GM08714 (cell line): ENCODE results near the gene SRSF7.
"Not testable (repeated sequence)": the region's sequence is repeated elsewhere in the genome, so short reads cannot be mapped to it uniquely, and the experiment has no call there.

Experiments used
- H3K4me3 ChIP-seq: fragments of 200-500 bp; sonication (Bioruptor generic); 2 replicates; pipeline ENCODE4 v1.5.1; 2014; ENCODE audit warnings: mild to moderate bottlenecking, low read length, inconsistent platforms
- ZNF274 ChIP-seq: IDR thresholded peaks from 2 replicates; pipeline ENCODE4 v1.6.1; 2012; ENCODE audit warnings: mild to moderate bottlenecking, low read depth, low read length

Gene SRSF7

DNA sequence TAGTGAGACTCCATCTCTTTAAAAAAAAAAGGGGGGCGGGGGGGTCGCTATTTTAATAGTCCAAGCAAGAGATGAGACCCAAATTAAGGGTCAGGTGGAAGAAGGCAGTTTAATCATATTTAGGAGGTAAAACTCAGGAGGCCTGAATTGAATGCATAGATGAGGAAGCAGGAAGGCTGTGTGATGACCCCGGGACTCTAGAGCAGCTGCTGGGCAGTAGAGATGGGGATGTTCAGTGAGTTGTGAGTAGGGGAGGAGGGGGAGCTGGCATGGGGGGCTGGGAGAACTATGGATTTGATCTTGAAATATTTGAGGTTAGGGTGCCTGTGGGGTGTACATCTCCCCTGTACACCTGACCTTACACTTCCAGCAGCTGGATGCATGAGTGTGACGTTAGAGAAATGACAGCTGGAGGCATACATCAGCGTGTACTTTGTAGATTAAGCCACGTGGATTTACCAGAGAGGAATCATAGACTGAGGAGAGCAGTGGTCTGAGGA lies 44.3 kb downstream of the SRSF7 start:
- TF ChIP-seq ZNF274: no peak
- no peak overlapping the region for H3K4me3 ChIP-seq

DNA sequence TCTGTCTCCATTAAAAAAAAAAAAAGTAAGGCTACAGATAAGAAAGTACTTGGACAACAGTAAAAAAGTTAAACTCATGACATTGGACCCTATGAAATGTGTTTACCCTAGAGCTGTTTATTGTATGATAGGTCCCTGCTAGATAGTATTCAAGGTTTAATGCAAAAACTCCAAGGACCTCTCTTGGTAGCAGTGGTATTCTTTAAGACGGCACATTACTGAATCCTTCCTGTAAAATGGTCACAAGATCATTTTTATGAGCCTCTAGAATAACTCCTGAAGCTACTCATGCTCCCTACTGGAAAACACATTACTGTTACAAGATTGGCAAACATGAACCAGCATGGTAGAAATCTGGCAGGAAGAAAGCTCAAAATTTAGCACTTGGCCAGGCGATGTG lies 46.5 kb downstream of the SRSF7 start:
- no peak overlapping the region for H3K4me3 ChIP-seq
- no peak for TF ChIP-seq ZNF274

DNA sequence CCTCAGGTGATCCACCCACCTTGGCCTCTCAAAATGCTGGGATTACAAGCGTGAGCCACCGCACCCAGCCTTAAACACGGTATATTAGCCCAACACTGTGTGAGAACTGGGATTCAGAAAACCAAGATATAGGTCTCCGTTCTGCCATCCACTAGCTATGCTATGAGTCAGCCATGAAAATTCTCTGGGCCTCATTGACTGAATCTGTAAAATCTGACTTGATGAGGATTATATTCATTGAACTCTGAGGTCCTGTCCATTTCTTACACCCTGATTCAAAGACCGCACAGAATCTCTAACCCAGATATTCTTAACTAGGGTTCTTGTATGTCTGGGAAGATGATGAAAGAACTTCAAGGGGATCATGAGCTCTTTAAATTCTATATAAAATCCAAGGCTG lies 47.8 kb downstream of the SRSF7 start:
- not testable (repeated sequence) for H3K4me3 ChIP-seq

DNA sequence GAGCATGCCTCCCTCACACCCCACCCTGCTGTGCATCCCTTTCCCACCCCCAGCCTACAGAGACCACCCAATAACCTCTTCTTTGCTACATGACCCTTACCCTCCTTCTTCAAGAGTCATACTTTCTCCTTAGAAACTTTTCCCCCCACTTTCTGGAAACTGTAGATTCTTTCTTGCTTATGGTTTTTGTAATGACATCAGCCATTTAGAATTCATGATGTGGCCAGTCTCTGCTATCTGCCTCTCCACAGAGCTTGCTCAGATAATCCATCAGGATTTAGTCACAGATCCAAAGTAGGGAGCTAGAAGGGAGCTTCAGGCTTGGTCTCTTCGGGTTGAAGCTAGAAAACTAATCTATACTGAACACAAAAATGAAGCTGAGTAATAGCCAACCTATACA lies 48.7 kb downstream of the SRSF7 start:
- no peak for TF ChIP-seq ZNF274

DNA sequence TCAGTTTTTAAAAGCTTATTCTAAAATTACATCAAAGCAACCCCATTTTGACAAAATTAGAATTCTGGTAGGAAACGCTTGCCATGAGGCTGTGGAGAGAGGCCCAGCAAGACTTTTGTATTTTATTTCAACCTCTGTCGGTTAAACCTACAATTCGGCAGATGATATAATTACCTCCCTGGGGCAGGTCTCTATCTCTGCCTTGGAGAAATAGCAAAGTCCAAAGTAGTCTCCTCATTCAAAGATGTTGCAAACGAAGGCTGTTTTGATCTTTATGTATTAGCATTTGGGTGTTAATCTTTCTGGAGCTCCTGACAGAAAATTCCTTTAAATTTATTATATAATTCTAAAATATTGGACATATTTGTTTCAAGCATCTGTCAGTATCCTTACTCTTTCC lies 49.6 kb downstream of the SRSF7 start:
- no peak overlapping the region for H3K4me3 ChIP-seq
- no peak for TF ChIP-seq ZNF274

More for the DNA sequence above, 48.7 kb downstream of the SRSF7 start:
- no peak overlapping the region for H3K4me3 ChIP-seq

DNA sequence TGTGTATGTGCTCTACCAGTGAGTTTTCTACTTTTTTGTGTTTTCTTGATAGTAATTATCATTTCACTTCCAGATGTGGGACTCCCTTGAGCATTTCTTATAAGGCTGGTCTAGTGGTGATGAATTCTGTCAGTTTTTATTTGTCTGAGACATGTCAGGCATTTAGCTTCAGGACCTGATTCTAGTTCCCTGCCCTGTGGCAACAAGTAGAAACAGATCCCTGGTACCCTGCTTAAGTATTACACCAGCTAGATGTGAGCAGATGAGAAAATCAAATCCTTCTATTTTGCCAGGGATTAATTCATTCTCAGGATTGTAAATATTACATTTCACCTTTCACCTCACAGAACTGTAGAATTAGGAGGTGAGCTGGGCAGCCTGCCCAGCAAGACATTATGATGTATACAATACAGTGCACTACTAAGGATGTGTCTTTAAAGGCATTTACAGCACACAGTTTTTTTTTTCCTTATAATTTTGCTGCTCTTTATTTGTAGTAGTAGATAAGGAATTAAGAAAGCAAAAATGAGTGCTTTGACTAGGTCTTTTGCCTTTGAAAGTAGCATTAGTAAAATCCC lies 50.2 kb downstream of the SRSF7 start:
- H3K4me3 ChIP-seq: no peak overlapping the region
- no peak for TF ChIP-seq ZNF274

DNA sequence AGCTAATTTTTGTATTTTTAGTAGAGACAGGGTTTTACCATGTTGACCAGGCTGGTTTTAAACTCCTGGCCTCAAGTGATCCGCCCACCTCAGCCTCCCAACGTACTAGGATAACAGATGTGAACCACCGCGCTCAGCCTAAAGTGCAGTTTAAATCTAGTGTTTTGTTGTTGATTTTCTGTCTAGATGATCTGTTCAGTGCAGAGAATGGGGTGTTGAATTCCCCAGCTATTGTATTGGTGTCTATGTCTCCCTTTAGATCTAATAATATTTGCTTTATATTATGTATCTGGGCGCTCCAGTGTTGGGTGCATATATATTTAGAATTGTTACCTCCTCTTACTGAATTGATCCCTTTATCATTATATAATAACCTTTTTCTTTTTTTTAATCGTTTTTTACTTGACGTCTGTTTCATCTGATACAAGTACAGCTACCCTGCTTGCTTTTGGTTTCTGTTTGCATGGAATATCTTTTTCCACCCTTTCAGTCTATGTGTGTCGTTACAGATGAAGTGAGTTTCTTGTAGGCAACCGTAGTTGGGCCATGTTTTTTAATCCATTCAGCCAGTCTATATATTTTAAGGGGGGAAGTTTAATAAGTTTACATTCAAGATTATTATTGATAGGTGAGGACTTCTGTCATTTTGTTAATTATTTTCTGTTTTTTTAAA lies 50.9 kb downstream of the SRSF7 start:
- no peak for TF ChIP-seq ZNF274

DNA sequence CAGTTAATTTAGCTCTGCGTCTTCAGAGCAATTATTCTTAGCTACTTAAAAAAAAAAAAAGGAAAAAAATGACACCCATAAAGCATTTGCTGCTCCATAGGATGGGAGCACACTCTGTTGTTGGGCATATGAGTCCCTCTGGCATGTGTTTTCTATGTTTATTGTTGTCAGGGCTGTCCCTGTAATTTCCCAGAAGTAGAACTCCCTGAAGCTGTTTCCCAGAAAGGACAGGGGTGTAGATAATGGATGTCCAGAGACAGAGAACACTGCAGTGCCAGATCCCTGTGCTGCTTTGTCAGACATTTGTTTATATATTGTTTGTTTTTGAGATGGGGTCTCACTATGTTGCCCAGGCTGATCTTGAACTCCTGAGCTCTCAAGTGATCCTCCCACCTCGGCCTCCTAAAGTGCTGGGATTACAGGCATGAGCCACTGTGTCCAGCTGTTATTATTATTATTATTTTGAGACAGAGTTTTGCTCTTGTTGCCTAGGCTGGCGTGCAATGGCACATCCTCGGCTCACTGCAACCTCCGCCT lies 52.6 kb downstream of the SRSF7 start:
- H3K4me3 ChIP-seq: no peak overlapping the region
- TF ChIP-seq ZNF274: no peak

More for the DNA sequence above, 50.9 kb downstream of the SRSF7 start:
- H3K4me3 ChIP-seq: no peak overlapping the region

DNA sequence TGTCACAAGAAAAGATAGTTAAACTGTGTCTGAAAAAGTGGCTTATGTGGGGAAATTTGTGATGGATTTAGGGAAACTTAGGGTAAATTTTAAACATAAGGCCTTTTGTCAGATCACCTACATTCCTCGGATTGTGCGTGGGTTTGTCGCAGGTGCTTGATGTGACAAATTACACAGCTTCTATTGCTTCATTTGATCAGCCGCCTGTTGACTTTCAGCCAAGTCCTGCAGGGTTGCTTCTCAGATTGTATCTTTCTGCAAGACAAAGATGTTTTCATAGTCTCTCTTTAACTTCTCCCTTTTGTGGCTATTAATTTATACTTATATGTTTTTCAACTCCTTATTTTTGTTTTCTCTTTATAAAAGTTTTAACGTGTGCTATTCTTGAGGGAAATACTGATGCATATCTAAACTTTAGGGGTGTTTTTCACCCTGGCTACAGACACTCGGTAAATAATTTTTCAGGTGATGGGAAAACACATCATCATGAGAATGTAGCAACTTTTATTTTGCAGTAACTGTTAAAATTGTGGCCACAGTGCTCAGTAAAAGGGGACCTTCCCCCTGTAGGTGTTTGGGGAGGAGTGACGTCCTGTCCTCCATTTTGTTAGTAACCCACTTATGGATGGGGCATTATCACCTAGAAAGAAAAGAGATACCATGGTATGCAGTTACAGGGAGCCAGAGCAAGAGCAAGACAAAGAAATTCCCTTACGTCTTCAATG lies 53.9 kb downstream of the SRSF7 start:
- H3K4me3 ChIP-seq: no peak overlapping the region
- TF ChIP-seq ZNF274: no peak
